ENCODE results near the gene ZNF205. TPM values are rescaled to one million over a fixed set of nuclear protein-coding genes. Genes with fewer than 3 reads are reported as not detected.
A peak's percentile ranks its signal among the peaks of the same experiment; 100 is the strongest.

ZNF205 gene
- total RNA-seq, 4 donors from 2014 or later = 11.6 to 25.8 (median 20.4) TPM

GRCh38 chr16:3089717-3090592 lies 22.4 kb upstream of the ZNF205 start:
- peaks cover 52% of the 10 kb centered on the region for H3K27me3 ChIP-seq
- no peaks in the 10 kb centered on the region for H3K9me3 ChIP-seq
- H3K4me3 ChIP-seq = no peak overlapping the region
- H3K4me1 ChIP-seq = peaks cover 0 to 18% (median 0%) of the 10 kb centered on the region in 3 donors
- TF ChIP-seq CTCF (IDR thresholded peaks at IDR 0.05) = no peak
- no peak for TF ChIP-seq POLR2A (IDR thresholded peaks at IDR 0.05)
- TF ChIP-seq POLR2AphosphoS5 (IDR thresholded peaks at IDR 0.05) = no peak
- no peak for TF ChIP-seq EP300 (IDR thresholded peaks at IDR 0.05)
- no peaks in the 10 kb centered on the region for H3K36me3 ChIP-seq
- 100% methylated on average over 5 of the region's 81 CpGs; no CpG with 5 or more reads in 1 of the 2 donors for WGBS, 2 donors (ENCODE audit: low coverage in 1 of 2)
- no peak overlapping the region for H3K27ac ChIP-seq
- no peak for ATAC-seq

- no peak for ATAC-seq
- WGBS, 2 donors (ENCODE audit: low coverage in 1 of 2) = no CpG with 5 or more reads among the region's 8 CpGs
- Histone ChIP-seq H3K4me3 (no peak overlapping the region), H3K27me3 (peaks cover 68% of the 10 kb centered on the region), H3K9me3 (no peaks in the 10 kb centered on the region), H3K36me3 (no peaks in the 10 kb centered on the region), H3K27ac (no peak overlapping the region), H3K4me1 (peaks cover 0 to 18% (median 0%) of the 10 kb centered on the region in 3 donors)
- TF ChIP-seq POLR2A (IDR thresholded peaks at IDR 0.05) (no peak), EP300 (IDR thresholded peaks at IDR 0.05) (no peak), POLR2AphosphoS5 (IDR thresholded peaks at IDR 0.05) (no peak), CTCF (IDR thresholded peaks at IDR 0.05) (no peak)
Observed at GRCh38 chr16:3091551-3091950, 20.8 kb upstream of the ZNF205 start.

GRCh38 chr16:3092501-3092941 lies 19.9 kb upstream of the ZNF205 start:
- 38 to 62% methylated on average over 3 to 15 of the region's 20 CpGs for WGBS, 2 donors (ENCODE audit: low coverage in 1 of 2)
- Histone ChIP-seq H3K4me1 (peaks cover 0 to 9% (median 0%) of the 10 kb centered on the region in 3 donors), H3K9me3 (no peaks in the 10 kb centered on the region), H3K27ac (no peak overlapping the region), H3K4me3 (no peak overlapping the region), H3K36me3 (no peaks in the 10 kb centered on the region), H3K27me3 (peaks cover 77% of the 10 kb centered on the region)
- no peak for TF ChIP-seq EP300 (IDR thresholded peaks at IDR 0.05)
- no peak for TF ChIP-seq POLR2AphosphoS5 (IDR thresholded peaks at IDR 0.05)
- no peak for TF ChIP-seq CTCF (IDR thresholded peaks at IDR 0.05)
- no peak for TF ChIP-seq POLR2A (IDR thresholded peaks at IDR 0.05)
- ATAC-seq = no peak

GRCh38 chr16:3094289-3095027 lies 17.9 kb upstream of the ZNF205 start:
- TF ChIP-seq EP300 (IDR thresholded peaks at IDR 0.05) (no peak), POLR2A (IDR thresholded peaks at IDR 0.05) (no peak), CTCF (IDR thresholded peaks at IDR 0.05) (peak in 2 of 4 experiments; percentile 22 to 41), POLR2AphosphoS5 (IDR thresholded peaks at IDR 0.05) (no peak)
- H3K27me3 ChIP-seq = peaks cover 91% of the 10 kb centered on the region
- no peaks in the 10 kb centered on the region for H3K36me3 ChIP-seq
- no peak overlapping the region for H3K4me3 ChIP-seq
- peaks cover 0 to under 1% (median 0%) of the 10 kb centered on the region in 3 donors for H3K4me1 ChIP-seq
- H3K27ac ChIP-seq = no peak overlapping the region
- no peak for ATAC-seq
- WGBS, 2 donors (ENCODE audit: low coverage in 1 of 2) = 82 to 89% methylated on average over 4 to 18 of the region's 22 CpGs
- no peaks in the 10 kb centered on the region for H3K9me3 ChIP-seq
